GM19239 (cell line): ENCODE measurements around the gene GLRA3.
"Not testable (repeated sequence)": the region's sequence is repeated elsewhere in the genome, so short reads cannot be mapped to it uniquely, and the experiment has no call there.

Experiments used
- DNase-seq: peaks from one replicate; pipeline ENCODE4 v3.0.0; 2011; ENCODE audit warnings: low spot score; ENCODE audit not compliant: insufficient read length
- FAIRE-seq: peaks from 2 replicates; lab custom pipeline; 2011; peaks lifted over from hg19 to GRCh38; lab: Jason Lieb, UNC

The GLRA3 gene

GRCh38 chr4:174716986-174717770, 111.9 kb downstream of the GLRA3 start:
- FAIRE-seq: no peak
- no peak for DNase-seq

- FAIRE-seq (no peak), DNase-seq (peak; percentile 22)
Observed at GRCh38 chr4:174714393-174715211, 114.4 kb downstream of the GLRA3 start.

GRCh38 chr4:174713821-174714220, 115.2 kb downstream of the GLRA3 start:
- FAIRE-seq: no peak
- DNase-seq: no peak

GRCh38 chr4:174713181-174713580, 115.9 kb downstream of the GLRA3 start:
- DNase-seq: no peak
- no peak for FAIRE-seq

- no peak for DNase-seq
- no peak for FAIRE-seq
Observed at GRCh38 chr4:174709526-174709925, 119.5 kb downstream of the GLRA3 start.

GRCh38 chr4:174708381-174708780, 120.7 kb downstream of the GLRA3 start:
- FAIRE-seq: no peak

GRCh38 chr4:174707902-174708301, 121.1 kb downstream of the GLRA3 start:
- no peak for FAIRE-seq
- no peak for DNase-seq

More at GRCh38 chr4:174708381-174708780, 120.7 kb downstream of the GLRA3 start:
- DNase-seq: no peak

GRCh38 chr4:174707051-174707676, 121.9 kb downstream of the GLRA3 start:
- DNase-seq (no peak), FAIRE-seq (no peak)

GRCh38 chr4:174702979-174703478, 126.0 kb downstream of the GLRA3 start:
- no peak for DNase-seq
- FAIRE-seq: no peak

GRCh38 chr4:174699654-174700053, 129.4 kb downstream of the GLRA3 start:
- DNase-seq (no peak), FAIRE-seq (no peak)

- DNase-seq (no peak), FAIRE-seq (no peak)
Observed at GRCh38 chr4:174697896-174698295, 131.2 kb downstream of the GLRA3 start.

GRCh38 chr4:174697202-174697601, 131.8 kb downstream of the GLRA3 start:
- DNase-seq (no peak), FAIRE-seq (no peak)

- no peak for DNase-seq
- FAIRE-seq: no peak
Observed at GRCh38 chr4:174696657-174697056, 132.4 kb downstream of the GLRA3 start.

- DNase-seq, FAIRE-seq: not testable (repeated sequence)
Observed at GRCh38 chr4:174691876-174692275, 137.2 kb downstream of the GLRA3 start.

- FAIRE-seq (no peak), DNase-seq (no peak)
Observed at GRCh38 chr4:174690665-174691064, 138.4 kb downstream of the GLRA3 start.

GRCh38 chr4:174689618-174690017, 139.4 kb downstream of the GLRA3 start:
- FAIRE-seq (no peak), DNase-seq (no peak)

- no peak for DNase-seq
- FAIRE-seq: no peak
Observed at GRCh38 chr4:174686826-174687225, 142.2 kb downstream of the GLRA3 start.

- FAIRE-seq (no peak), DNase-seq (no peak)
Observed at GRCh38 chr4:174681723-174682300, 147.2 kb downstream of the GLRA3 start.

- DNase-seq: no peak
- no peak for FAIRE-seq
Observed at GRCh38 chr4:174674305-174674840, 154.7 kb downstream of the GLRA3 start.

GRCh38 chr4:174673865-174674264, 155.2 kb downstream of the GLRA3 start:
- no peak for FAIRE-seq
- DNase-seq: no peak
